K562 (cell line): Measurements from ENCODE around the gene IL4R.

Source experiments
- ERF ChIP-seq: fragments of 450-650 bp; formaldehyde crosslinking; IDR thresholded peaks from 2 replicates; pipeline ENCODE4 v1.4.0; 2020; ENCODE audit warnings: mild to moderate bottlenecking, mixed read lengths
- GATA2 ChIP-seq: sonication (generic); formaldehyde crosslinking; IDR thresholded peaks from 2 replicates; pipeline ENCODE4 v1.4.0; 2020; ENCODE audit warnings: mild to moderate bottlenecking, missing genetic modification reagents
- TAF1 ChIP-seq: IDR thresholded peaks from 2 replicates; pipeline ENCODE4 v1.6.1; 2011; ENCODE audit warnings: mild to moderate bottlenecking, low read length, moderate library complexity; ENCODE audit not compliant: insufficient read depth, control insufficient read depth, severe bottlenecking; ENCODE audit errors: extremely low read depth
- ZBTB8A ChIP-seq: fragments of 450-650 bp; IDR thresholded peaks from 2 replicates; pipeline ENCODE4 v1.6.1; 2018; ENCODE audit warnings: mild to moderate bottlenecking, moderate library complexity; ENCODE audit not compliant: partially characterized antibody
- ZNF780A ChIP-seq: fragments of 250-450 bp; sonication (Bioruptor Pico); IDR thresholded peaks from 2 replicates; pipeline ENCODE4 v1.5.0; 2021; ENCODE audit warnings: mild to moderate bottlenecking
- TF ChIP-seq, protein P1 (sequence below): IDR thresholded peaks from 3 replicates; pipeline ENCODE4 v1.6.1; 2011; ENCODE audit warnings: borderline replicate concordance, mild to moderate bottlenecking, moderate library complexity; ENCODE audit not compliant: insufficient read length; ENCODE audit errors: extremely low read depth

DNA sequence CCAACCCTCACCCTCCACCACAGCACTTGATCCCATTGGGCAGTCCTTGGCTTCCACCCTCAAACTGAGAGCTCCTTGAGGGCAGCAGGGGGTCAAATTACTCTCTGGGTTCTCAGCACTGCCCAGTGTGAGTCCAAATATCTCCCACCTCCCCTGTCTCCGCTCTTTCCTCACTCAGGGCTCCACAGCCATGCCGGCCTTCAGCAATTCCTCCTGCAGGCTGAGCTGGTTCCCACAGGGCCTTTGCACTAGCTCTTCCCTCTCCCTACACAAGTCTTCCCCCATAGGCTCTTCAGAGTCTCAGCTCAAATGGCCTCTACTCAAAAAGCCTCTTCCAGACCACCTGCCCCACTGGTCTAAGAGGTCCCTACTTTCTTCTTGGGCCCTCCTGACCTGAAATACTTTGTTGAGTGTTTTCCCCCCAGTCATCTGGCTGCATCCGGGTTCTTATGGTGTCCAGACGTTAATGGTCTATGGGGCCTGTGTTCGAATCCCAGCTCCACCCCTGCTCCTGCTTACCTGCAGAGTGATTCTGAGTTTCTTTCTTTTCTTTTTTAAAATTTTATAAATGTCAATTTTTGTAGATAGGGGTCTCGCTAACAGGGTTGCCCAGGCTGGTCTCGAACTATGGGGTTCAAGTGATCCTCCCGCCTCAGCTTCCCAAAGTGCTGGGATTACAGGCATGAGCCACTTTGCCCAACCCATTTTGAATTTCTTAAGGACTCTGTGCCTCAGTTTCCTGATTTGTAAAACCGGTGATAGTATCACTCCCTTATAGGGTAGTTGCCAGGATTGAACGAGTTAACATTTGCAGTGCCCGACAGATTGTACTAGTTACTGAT, 973 bp upstream of the IL4R start:
- TF ChIP-seq ZNF780A (CRISPR knock-in tag) (no peak), ZBTB8A (no peak), TAF1 (no peak), ERF (CRISPR knock-in tag) (no peak), GATA2 (CRISPR knock-in tag) (no peak)
- TF ChIP-seq, protein P1, sequence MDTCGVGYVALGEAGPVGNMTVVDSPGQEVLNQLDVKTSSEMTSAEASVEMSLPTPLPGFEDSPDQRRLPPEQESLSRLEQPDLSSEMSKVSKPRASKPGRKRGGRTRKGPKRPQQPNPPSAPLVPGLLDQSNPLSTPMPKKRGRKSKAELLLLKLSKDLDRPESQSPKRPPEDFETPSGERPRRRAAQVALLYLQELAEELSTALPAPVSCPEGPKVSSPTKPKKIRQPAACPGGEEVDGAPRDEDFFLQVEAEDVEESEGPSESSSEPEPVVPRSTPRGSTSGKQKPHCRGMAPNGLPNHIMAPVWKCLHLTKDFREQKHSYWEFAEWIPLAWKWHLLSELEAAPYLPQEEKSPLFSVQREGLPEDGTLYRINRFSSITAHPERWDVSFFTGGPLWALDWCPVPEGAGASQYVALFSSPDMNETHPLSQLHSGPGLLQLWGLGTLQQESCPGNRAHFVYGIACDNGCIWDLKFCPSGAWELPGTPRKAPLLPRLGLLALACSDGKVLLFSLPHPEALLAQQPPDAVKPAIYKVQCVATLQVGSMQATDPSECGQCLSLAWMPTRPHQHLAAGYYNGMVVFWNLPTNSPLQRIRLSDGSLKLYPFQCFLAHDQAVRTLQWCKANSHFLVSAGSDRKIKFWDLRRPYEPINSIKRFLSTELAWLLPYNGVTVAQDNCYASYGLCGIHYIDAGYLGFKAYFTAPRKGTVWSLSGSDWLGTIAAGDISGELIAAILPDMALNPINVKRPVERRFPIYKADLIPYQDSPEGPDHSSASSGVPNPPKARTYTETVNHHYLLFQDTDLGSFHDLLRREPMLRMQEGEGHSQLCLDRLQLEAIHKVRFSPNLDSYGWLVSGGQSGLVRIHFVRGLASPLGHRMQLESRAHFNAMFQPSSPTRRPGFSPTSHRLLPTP: no peak
